ENCODE results near the gene A2M.

DNA sequence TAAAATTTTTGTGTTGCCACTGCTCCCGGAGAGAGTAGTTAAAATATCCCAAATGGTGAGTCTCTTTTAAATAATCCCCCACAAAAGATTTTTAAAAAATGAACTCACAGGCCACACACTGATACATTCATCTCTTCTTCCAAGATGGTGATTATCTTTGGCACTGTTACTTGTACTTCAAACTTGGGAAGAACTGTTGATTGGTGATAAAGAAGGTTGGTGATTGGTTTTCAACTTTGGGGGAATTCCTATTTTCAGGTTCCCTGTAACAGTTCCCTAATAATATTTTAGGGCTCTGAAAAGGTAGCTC, 6.6 kb downstream of the A2M start:
- TF ChIP-seq, protein P1, sequence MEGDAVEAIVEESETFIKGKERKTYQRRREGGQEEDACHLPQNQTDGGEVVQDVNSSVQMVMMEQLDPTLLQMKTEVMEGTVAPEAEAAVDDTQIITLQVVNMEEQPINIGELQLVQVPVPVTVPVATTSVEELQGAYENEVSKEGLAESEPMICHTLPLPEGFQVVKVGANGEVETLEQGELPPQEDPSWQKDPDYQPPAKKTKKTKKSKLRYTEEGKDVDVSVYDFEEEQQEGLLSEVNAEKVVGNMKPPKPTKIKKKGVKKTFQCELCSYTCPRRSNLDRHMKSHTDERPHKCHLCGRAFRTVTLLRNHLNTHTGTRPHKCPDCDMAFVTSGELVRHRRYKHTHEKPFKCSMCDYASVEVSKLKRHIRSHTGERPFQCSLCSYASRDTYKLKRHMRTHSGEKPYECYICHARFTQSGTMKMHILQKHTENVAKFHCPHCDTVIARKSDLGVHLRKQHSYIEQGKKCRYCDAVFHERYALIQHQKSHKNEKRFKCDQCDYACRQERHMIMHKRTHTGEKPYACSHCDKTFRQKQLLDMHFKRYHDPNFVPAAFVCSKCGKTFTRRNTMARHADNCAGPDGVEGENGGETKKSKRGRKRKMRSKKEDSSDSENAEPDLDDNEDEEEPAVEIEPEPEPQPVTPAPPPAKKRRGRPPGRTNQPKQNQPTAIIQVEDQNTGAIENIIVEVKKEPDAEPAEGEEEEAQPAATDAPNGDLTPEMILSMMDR (IDR thresholded peaks at IDR 0.05; ENCODE audit: low read depth, low read length, missing input control) = no peak
- no peak for TF ChIP-seq EGR1 (IDR thresholded peaks at IDR 0.05; ENCODE audit: low read depth in 2 of 2)
- no peak for TF ChIP-seq FOXA1 (IDR thresholded peaks at IDR 0.05)
- TF ChIP-seq TAF1 (conservative IDR thresholded peaks at IDR 0.05) = no peak
- TF ChIP-seq, protein P2, sequence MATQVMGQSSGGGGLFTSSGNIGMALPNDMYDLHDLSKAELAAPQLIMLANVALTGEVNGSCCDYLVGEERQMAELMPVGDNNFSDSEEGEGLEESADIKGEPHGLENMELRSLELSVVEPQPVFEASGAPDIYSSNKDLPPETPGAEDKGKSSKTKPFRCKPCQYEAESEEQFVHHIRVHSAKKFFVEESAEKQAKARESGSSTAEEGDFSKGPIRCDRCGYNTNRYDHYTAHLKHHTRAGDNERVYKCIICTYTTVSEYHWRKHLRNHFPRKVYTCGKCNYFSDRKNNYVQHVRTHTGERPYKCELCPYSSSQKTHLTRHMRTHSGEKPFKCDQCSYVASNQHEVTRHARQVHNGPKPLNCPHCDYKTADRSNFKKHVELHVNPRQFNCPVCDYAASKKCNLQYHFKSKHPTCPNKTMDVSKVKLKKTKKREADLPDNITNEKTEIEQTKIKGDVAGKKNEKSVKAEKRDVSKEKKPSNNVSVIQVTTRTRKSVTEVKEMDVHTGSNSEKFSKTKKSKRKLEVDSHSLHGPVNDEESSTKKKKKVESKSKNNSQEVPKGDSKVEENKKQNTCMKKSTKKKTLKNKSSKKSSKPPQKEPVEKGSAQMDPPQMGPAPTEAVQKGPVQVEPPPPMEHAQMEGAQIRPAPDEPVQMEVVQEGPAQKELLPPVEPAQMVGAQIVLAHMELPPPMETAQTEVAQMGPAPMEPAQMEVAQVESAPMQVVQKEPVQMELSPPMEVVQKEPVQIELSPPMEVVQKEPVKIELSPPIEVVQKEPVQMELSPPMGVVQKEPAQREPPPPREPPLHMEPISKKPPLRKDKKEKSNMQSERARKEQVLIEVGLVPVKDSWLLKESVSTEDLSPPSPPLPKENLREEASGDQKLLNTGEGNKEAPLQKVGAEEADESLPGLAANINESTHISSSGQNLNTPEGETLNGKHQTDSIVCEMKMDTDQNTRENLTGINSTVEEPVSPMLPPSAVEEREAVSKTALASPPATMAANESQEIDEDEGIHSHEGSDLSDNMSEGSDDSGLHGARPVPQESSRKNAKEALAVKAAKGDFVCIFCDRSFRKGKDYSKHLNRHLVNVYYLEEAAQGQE (IDR thresholded peaks at IDR 0.05) = no peak
- TF ChIP-seq RAD21 (IDR thresholded peaks at IDR 0.05) = no peak
- no peak for TF ChIP-seq YY1 (IDR thresholded peaks at IDR 0.05)
- no peak for TF ChIP-seq JUND (IDR thresholded peaks at IDR 0.05)

All from liver (tissue), 3 donors.